Heart left ventricle (tissue), 16 donors: ENCODE data around the gene USP40. TPM values are rescaled to one million over a fixed set of nuclear protein-coding genes. Genes with fewer than 3 reads are reported as not detected.

Experiments used
- ATAC-seq, 4 donors: fragments of 200-7000 bp; cut with Tn5 transposase; one replicate each; pipeline ENCODE4 v1.9.1; 2020 to 2022; ENCODE audit warnings: moderate library complexity in 4 of 4, mild to moderate bottlenecking in 3 of 4, moderate number of reproducible peaks in 1 of 4
- DNase-seq, 5 donors: peaks; one replicate each; pipeline ENCODE4 v3.0.0-alpha.2; 2020
- H3K27ac ChIP-seq, 12 donors: fragments of 200-600 bp; sonication (generic) in 4 of 12; one replicate each; pipeline versions ENCODE4 v1.5.0 to v1.8.0; 2016 to 2022; ENCODE audit warnings: mild to moderate bottlenecking in 2 of 12
- H3K27me3 ChIP-seq, 9 donors: fragments of 200-600 bp; sonication (generic) in 2 of 9; one replicate each; pipeline versions ENCODE4 v1.5.1 to v1.8.0; 2016 to 2022; ENCODE audit warnings: mild to moderate bottlenecking in 3 of 9
- H3K36me3 ChIP-seq, 9 donors: fragments of 200-600 bp; sonication (generic) in 2 of 9; one replicate each; pipeline versions ENCODE4 v1.5.0 to v1.8.0; 2018 to 2022; ENCODE audit warnings: mild to moderate bottlenecking in 2 of 9
- H3K4me1 ChIP-seq, 12 donors: fragments of 200-600 bp; sonication (generic) in 4 of 12; one replicate each; pipeline versions ENCODE4 v1.5.0 to v1.8.0; 2016 to 2022; ENCODE audit warnings: mild to moderate bottlenecking in 3 of 12
- H3K4me3 ChIP-seq, 12 donors: fragments of 200-600 bp; sonication (generic) in 4 of 12; one replicate each; pipeline versions ENCODE4 v1.5.0 to v1.8.0; 2017 to 2022; ENCODE audit warnings: mild to moderate bottlenecking in 9 of 12, moderate library complexity in 4 of 12
- H3K9me3 ChIP-seq, 12 donors: fragments of 200-600 bp; sonication (generic) in 4 of 12; one replicate each; pipeline versions ENCODE4 v1.5.0 to v1.8.0; 2016 to 2022; ENCODE audit warnings: mild to moderate bottlenecking in 1 of 12
- POLR2A ChIP-seq, 2 donors: fragments of 450-650 bp; IDR thresholded peaks; one replicate each; pipeline ENCODE4 v1.6.1; 2017; ENCODE audit warnings: antibody characterized with exemption in 2 of 2, mild to moderate bottlenecking in 2 of 2, moderate library complexity in 2 of 2
- WGBS, 4 donors: extraction: QIAGEN DNeasy Blood & Tissue Kit in 2 of 4; methylation state at CpG; one replicate each; pipeline versions ENCODE4 v1.1.5 to v1.1.7; 2013 to 2018; 5-methylcytosine and 5-hydroxymethylcytosine counted together
- intact Hi-C, 10 donors: fragments of 100-400 bp; cut with DNase I; formaldehyde crosslinking; loops; one replicate each; pipeline versions ENCODE4 v1.11.1 to v1.14.2; 2022
- long read RNA-seq, 3 donors: library from polyadenylated mRNA; unstranded; transcript quantifications; one replicate each; pipeline ENCODE4 v2.0.0, GENCODE V29; 2020 to 2021
- polyA plus RNA-seq, 2 donors: library from polyadenylated mRNA; stranded (reverse); fragments of 200-250 nt; gene quantifications; one replicate each; pipeline ENCODE4 v1.2.3, GENCODE V29; 2013
- total RNA-seq, 9 donors: library from RNA; depleted of rRNA in 2 of 9; stranded (reverse); fragments of >200 nt in 2 of 9; fragmentation: NEBNext Ultra II Directional in 3 of 9; extraction: Animal tissue kit (Norgen Biotek cat#: 25700) in 3 of 9; gene quantifications; one replicate each; pipeline versions ENCODE4 v1.1.0 to v1.2.4, GENCODE V29; 2016 to 2023
- TF ChIP-seq, protein P1 (sequence below), 12 donors: fragments of 200-600 bp; sonication (generic) in 4 of 12; IDR thresholded peaks; one replicate each; pipeline versions ENCODE4 v1.5.0 to v1.8.0; 2018 to 2022; ENCODE audit warnings: antibody characterized with exemption in 12 of 12, mild to moderate bottlenecking in 5 of 12
- donor health status: ischemic (EF 13 %, LVEDD 7.1; RV severe dilation, severe dysfunction).
- donor health status: healthy with polysubstance abuse.
- donor health status: DM: no; HTN: yes; CAD: no.
- donor health status: DM: no; HTN: no; CAD: no.
- donor health status: ischemic (EF 25% LVEDD 6.9; RV normal size, moderate dysfunction).
- donor health status: ischemic (EF 25% LVEDD 5.7; RV mildly dilated, moderate dysfunction).
- donor health status: healthy.
- donor health status: DM: yes; HTN: yes; CAD: no.
- donor health status: ischemic (EF 35%, LVEDD 5.7; RV mildly dilated, moderate dysfunction).
- donor health status: nonischemic (EF 11% LVEDD 7.7; RV severe dilation, severe dysfunction).
- donor health status: DM: yes; HTN: yes; CAD: no.
- donor health status: PGD.
- donor health status: ischemic (EF 29% LVEDD 5.4; RV normal size, mild dysfunction).
- donor health status: nonischemic (EF 23%, LVEDD 6.1; RV moderate dilation, normal function).

The USP40 gene, protein sequence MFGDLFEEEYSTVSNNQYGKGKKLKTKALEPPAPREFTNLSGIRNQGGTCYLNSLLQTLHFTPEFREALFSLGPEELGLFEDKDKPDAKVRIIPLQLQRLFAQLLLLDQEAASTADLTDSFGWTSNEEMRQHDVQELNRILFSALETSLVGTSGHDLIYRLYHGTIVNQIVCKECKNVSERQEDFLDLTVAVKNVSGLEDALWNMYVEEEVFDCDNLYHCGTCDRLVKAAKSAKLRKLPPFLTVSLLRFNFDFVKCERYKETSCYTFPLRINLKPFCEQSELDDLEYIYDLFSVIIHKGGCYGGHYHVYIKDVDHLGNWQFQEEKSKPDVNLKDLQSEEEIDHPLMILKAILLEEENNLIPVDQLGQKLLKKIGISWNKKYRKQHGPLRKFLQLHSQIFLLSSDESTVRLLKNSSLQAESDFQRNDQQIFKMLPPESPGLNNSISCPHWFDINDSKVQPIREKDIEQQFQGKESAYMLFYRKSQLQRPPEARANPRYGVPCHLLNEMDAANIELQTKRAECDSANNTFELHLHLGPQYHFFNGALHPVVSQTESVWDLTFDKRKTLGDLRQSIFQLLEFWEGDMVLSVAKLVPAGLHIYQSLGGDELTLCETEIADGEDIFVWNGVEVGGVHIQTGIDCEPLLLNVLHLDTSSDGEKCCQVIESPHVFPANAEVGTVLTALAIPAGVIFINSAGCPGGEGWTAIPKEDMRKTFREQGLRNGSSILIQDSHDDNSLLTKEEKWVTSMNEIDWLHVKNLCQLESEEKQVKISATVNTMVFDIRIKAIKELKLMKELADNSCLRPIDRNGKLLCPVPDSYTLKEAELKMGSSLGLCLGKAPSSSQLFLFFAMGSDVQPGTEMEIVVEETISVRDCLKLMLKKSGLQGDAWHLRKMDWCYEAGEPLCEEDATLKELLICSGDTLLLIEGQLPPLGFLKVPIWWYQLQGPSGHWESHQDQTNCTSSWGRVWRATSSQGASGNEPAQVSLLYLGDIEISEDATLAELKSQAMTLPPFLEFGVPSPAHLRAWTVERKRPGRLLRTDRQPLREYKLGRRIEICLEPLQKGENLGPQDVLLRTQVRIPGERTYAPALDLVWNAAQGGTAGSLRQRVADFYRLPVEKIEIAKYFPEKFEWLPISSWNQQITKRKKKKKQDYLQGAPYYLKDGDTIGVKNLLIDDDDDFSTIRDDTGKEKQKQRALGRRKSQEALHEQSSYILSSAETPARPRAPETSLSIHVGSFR
- total RNA-seq: 10 to 100 TPM; 13.7 to 21.8 (median 20.2) TPM
- 10 to 100 TPM; 11.1 to 17.3 TPM for polyA plus RNA-seq
- long read RNA-seq, donor 1, partial matches to known transcripts: 2 of 17 reads
- long read RNA-seq, donor 1, other reads (novel, unspliced or antisense): 14 of 17 reads
- long read RNA-seq, donor 2, partial matches to known transcripts: 17 of 29 reads
- long read RNA-seq, donor 2, other reads (novel, unspliced or antisense): 10 of 29 reads
- long read RNA-seq, donor 3, partial matches to known transcripts: 9 of 19 reads
- long read RNA-seq, donor 3, other reads (novel, unspliced or antisense): 10 of 19 reads

DNA sequence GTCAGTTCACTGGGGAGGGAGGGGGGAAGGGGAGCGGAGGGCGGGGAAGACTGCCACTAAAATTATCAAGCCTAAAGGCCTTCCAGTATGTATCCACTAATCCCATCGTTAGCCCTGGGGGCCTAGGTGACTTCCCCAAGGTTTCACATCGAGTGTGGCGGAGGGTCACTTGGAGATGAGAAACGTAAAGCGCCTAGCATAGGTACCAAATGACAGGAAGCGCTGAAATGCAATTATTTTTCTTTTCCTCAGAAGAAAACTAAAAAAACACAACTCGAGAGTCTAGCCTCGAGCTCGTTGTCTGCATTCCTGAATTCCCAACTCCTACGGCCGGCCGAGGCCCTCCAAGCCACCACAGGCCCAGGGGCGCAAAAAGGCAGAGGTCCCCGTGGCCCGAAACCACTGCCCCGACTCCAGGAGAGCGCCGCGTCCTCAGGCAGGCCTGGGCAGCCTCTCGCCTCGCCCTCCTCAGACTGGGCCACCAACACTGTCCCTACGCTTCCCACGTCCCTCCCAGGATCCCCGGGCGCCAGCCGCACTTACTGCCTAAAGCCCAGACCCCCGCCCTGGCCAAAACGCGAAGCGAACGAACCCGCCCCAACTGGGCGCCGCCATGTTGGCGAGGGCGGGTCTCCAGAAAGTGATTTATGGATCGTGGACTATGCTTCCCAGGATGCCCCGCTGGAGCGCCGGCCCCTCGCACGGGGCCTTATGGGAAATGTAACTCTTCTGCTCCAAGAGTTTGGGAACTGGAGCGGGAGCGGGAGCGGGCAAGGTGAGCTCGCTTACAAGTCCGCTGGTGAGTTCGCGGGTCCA is at the start of gene USP40:
TSS of gene USP40 (minus strand) at position 642 of the 816 bp plus-strand sequence. CDS start 1,228 bp downstream, outside the sequence.
- 0 to 1% (median 1%) methylated on average over 46 to 51 of the region's 51 CpGs for WGBS, 4 donors
- Histone ChIP-seq H3K4me3 (peak within 1 kb of the TSS; percentile 70 to 100 (median 86)), H3K27me3 (no peaks in the 10 kb centered on the region), H3K27ac (peak within 1 kb of the TSS; percentile 72 to 99 (median 92)), H3K4me1 (peaks cover 0 to 26% (median 15%) of the 10 kb centered on the region in 12 donors), H3K9me3 (no peaks in the 10 kb centered on the region), H3K36me3 (peaks cover 0 to 6% (median 0%) of the 10 kb centered on the region in 9 donors)
- intact Hi-C loops: loop anchor here in 1 of 10 donors (10.0 kb wide), 1 partner anchor 288 kb away; the partner anchor contains the start of gene HJURP
- TF ChIP-seq, protein P1, sequence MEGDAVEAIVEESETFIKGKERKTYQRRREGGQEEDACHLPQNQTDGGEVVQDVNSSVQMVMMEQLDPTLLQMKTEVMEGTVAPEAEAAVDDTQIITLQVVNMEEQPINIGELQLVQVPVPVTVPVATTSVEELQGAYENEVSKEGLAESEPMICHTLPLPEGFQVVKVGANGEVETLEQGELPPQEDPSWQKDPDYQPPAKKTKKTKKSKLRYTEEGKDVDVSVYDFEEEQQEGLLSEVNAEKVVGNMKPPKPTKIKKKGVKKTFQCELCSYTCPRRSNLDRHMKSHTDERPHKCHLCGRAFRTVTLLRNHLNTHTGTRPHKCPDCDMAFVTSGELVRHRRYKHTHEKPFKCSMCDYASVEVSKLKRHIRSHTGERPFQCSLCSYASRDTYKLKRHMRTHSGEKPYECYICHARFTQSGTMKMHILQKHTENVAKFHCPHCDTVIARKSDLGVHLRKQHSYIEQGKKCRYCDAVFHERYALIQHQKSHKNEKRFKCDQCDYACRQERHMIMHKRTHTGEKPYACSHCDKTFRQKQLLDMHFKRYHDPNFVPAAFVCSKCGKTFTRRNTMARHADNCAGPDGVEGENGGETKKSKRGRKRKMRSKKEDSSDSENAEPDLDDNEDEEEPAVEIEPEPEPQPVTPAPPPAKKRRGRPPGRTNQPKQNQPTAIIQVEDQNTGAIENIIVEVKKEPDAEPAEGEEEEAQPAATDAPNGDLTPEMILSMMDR (IDR thresholded peaks at IDR 0.05): peak in 1 of 12 donors; percentile 20
- TF ChIP-seq POLR2A (IDR thresholded peaks at IDR 0.05): peak in 1 of 2 donors; percentile 56
- DNase-seq: peak; percentile 86 to 92 (median 91)
- ATAC-seq: peak; percentile 96 to 100 (median 99)

DNA sequence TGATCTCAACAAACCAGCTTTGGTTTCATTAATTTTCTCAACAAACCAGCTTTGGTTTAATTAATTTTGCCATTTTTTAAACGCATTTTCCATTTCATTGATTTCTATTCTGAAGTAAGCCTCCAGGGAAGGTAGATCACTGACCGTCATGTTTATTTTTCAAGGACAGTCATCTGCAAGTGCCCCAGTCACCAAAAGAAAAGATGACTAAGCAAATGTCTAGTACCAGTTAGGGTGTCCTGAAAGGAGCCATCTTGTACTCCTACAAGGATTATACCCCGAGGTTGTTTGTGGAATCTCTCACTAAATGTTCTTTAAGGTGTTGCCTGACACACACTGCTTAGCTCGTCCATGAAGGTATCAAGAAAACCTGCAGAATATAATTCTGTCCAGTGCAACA is 44.7 kb upstream of the USP40 start:
- H3K27me3 ChIP-seq: no peaks in the 10 kb centered on the region
- DNase-seq (no peak), ATAC-seq (no peak)
- H3K4me3 ChIP-seq: no peak overlapping the region
- TF ChIP-seq POLR2A (IDR thresholded peaks at IDR 0.05): no peak
- H3K4me1 ChIP-seq: no peaks in the 10 kb centered on the region
- no peak overlapping the region for H3K27ac ChIP-seq
- no peaks in the 10 kb centered on the region for H3K36me3 ChIP-seq
- H3K9me3 ChIP-seq: peaks cover 0 to 52% (median 8%) of the 10 kb centered on the region in 12 donors
- intact Hi-C loops: no loop called here
- WGBS, 4 donors: 72 to 81% (median 76%) methylated on average over 4 of the region's 4 CpGs

DNA sequence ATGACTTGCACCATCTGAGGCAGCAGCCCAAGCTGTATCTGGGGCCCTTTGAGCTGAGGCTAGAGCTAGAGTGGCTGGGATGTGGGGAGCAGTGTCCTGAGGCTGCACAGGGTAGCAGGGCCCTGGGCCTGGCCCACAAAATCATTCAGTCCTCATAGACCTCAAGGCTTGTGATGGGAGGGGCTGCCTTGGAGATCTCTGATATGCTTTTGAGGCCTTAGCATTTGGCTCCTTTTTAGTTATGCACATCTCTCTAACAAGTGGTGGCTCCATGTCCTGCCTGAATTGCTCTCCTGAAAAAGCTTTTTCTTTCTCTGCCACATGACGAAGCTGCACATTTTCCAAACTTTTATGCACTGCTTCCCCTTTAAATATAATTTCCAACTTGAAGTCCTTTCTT is 39.1 kb upstream of the USP40 start:
- intact Hi-C loops: no loop called here
- H3K27ac ChIP-seq: no peak overlapping the region

More for the DNA sequence above, 39.1 kb upstream of the USP40 start:
- ATAC-seq: no peak
- Histone ChIP-seq H3K4me3 (no peak overlapping the region), H3K36me3 (no peaks in the 10 kb centered on the region), H3K4me1 (no peaks in the 10 kb centered on the region), H3K27me3 (peaks cover 0 to 13% (median 3%) of the 10 kb centered on the region in 9 donors), H3K9me3 (peaks cover 0 to 11% (median 4%) of the 10 kb centered on the region in 12 donors)
- no peak for TF ChIP-seq POLR2A (IDR thresholded peaks at IDR 0.05)
- TF ChIP-seq, protein P1 (IDR thresholded peaks at IDR 0.05): no peak
- no peak for DNase-seq
- WGBS, 4 donors: 74 to 88% (median 80%) methylated on average over 1 of the region's 1 CpG
